GM18498 (cell line): ENCODE data around the gene ETFDH.
"Not testable (repeated sequence)": the region's sequence is repeated elsewhere in the genome, so short reads cannot be mapped to it uniquely, and the experiment has no call there.

Source experiments
- ATAC-seq: cut with Tn5 transposase; IDR thresholded peaks from one replicate; pipeline ENCODE4 v1.9.1; 2021; ENCODE audit warnings: mild to moderate bottlenecking, moderate library complexity; ENCODE audit not compliant: unreplicated experiment

The ETFDH gene

GRCh38 chr4:158676076-158676475 lies 4.0 kb downstream of the ETFDH start:
- ATAC-seq = no peak

DNA sequence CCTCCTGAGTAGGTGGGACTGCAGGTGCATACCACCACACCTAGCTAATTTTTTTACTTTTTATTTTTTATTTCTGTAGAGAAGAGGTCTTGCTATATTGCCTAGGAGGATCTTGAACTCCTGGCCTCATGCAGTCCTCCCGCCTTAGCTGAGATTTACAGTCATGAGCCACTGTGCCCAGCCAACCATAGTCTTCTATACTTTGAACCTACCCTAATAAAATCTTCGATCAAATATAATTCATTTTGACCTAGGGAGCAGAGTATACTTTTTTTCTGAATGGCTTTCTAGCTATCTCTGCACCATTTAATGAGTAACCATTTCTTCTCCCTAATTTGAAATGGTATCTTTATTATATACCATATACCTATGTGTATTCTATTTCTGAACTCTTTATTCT lies 6.7 kb downstream of the ETFDH start:
- no peak for ATAC-seq

GRCh38 chr4:158681629-158682028 lies 9.5 kb downstream of the ETFDH start:
- no peak for ATAC-seq

- no peak for ATAC-seq
Observed at GRCh38 chr4:158682066-158682465, 10.0 kb downstream of the ETFDH start.

DNA sequence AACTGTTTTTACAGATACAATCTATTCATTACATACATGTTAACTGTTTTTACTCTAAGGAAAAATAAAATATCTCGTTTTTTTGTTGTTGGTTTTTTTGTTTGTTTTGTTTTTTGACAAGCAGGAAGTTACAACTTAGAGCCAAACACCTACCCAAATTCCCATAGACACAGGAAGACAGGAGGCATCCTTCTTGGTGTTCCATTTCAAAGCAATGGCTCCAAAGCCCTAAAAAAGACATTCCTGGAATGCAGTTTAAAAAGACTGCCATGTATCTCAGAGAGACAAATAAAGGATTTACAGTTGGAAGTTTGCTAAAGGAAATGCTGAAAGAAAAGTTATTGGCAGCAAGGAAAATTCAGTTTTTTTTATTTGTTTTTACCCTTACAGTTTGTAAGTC lies 16.7 kb downstream of the ETFDH start:
- ATAC-seq = no peak

GRCh38 chr4:158704274-158704673 lies 32.2 kb downstream of the ETFDH start:
- ATAC-seq = no peak

GRCh38 chr4:158710814-158711213 lies 38.7 kb downstream of the ETFDH start:
- no peak for ATAC-seq

DNA sequence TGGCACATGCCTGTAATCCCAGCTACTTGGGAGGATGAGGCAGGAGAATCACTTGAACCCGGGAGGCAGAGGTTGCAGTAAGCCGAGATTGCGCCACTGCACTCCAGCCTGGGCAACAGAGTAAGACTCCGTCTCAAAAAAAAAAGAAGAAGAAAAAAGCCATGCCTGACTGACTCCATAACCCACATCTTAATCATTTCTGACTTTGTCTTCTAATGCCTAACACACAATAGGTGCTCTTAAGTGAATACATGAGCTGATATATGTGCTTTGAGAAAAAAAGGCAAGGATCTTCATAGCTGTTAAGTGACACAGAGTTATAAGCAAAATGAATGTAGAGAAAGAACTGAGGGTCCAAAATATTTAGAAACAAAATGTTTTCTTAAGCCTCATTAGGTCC lies 40.5 kb downstream of the ETFDH start:
- not testable (repeated sequence) for ATAC-seq

DNA sequence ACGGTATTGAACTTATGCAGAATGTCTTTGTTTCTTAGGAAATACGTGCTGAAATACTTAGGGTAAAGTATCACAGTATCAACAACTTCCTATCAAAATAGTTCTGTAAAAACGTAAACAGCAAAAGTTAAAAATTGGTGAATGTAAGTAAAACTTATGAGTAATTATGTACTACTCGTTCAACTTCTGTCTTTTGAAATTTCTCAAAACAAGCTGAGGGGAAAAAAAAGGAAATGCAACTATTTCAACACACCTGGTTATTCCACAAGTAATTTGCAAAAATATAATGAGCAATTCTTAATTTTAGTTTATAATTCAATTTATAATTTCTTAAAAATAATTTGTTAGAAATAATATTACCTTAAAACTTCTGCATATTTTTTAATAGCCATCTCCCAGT lies 42.8 kb downstream of the ETFDH start:
- no peak for ATAC-seq

DNA sequence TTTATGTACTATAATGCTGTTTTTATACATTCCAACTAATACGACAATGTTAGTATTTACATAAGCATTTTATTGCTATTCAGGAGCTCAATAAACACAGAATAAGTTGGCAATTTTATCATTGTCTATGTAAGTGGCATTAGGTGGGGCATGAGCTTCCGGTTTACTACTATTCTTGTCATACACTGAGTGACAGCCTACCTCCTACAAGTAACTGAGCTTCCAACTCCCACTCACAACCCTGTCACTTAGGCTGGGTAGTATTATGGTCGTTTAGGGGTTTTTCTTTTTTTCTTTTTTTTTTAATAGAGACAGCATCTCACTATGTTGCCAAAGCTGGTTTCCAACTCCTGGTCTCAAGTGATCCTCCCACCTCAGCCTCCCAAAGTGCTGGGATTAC lies 43.7 kb downstream of the ETFDH start:
- ATAC-seq = no peak

- ATAC-seq = no peak
Observed at GRCh38 chr4:158721680-158722079, 49.6 kb downstream of the ETFDH start.

GRCh38 chr4:158722291-158722916 lies 50.3 kb downstream of the ETFDH start:
- ATAC-seq = peak; percentile 6

DNA sequence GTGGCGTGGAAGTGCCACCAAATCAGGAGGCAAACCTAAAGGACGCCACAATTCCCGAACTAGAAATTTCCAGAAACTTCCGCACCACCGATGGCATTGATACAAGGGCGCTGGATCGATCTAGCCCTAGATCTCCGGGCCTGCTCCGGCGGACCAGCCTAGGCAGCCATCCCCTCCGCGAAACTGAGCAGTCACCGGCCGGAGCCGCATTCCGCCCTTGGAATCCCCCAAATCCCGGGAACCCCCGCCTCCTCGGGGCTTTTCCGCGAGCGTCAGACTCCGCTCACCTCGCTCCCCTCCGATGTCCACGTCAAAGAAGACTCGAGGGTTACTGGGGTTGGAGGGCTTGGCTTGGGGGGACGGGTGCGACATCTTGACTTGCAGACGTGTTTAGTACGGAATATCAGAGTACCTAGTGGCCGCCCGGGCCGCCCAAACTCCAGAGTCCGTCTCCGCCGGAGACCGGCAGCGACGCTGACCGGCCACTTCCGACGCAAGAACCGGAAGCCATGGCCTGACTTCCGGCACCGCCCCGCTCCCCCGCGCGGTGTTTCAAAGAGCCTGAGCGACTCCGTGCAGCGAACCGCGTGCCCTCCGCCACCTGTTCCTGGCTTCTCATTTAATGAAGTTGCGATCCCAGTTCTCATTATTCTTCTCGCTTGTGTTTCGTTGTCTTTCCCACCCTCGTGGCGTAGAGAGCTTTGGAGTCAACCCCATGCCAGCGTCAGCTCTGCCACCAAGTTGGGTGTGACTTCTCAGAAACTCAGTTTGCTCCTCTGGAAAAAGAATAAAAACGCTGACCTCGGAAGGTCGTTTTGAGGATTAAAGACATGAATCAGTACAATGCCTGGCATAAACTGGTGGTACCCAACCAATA lies 51.1 kb downstream of the ETFDH start, which contains the start of gene PPID:
TSS of gene PPID (minus strand) at position 480 of the 877 bp plus-strand sequence. CDS start at position 372, 108 bp downstream.
- peak; percentile 99 for ATAC-seq

GRCh38 chr4:158724637-158725036 lies 52.5 kb downstream of the ETFDH start:
- no peak for ATAC-seq

DNA sequence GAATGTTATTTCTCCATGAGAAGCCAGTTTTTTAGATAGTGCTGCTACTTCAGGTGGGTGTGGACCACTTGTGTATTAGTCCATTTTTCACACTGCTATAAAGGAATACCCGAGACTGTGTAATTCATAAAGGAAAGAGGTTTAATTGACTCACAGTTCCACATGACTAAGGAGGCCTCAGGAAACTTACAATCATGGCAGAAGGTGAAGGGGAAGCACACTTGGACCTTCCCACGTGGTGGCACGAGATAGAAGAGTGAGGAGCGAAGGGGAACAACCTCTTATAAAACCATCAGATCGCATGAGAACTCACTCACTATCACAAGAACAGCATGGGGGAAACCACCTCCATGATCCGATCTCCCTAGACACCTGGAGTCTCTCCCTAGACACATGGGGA lies 54.5 kb downstream of the ETFDH start:
- no peak for ATAC-seq

GRCh38 chr4:158728236-158728635 lies 56.1 kb downstream of the ETFDH start:
- ATAC-seq = no peak

- ATAC-seq = peak; percentile 91
Observed at GRCh38 chr4:158729716-158730559, 57.8 kb downstream of the ETFDH start.

- no peak for ATAC-seq
Observed at GRCh38 chr4:158738866-158739265, 66.8 kb downstream of the ETFDH start.

DNA sequence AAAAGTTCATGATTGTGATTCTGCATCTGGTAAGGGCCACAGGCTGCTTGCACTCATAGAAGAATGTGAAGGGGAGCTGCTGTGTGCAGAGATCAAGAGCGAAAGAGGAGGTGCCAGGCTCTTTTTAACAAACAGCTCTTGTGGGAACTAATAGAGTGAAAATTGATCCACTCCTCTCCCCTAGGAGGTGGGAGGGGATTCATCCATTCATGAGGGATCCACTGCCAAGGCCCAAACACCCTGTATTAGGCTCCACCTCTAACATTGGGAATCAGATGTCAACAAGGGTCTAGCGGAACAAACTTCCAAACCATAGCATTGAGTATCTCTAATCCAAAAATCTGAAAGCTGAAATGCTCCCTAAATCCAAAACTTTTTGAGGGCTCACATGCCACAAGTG lies 67.5 kb downstream of the ETFDH start:
- ATAC-seq = no peak

GRCh38 chr4:158741326-158742021 lies 69.4 kb downstream of the ETFDH start:
- no peak for ATAC-seq

DNA sequence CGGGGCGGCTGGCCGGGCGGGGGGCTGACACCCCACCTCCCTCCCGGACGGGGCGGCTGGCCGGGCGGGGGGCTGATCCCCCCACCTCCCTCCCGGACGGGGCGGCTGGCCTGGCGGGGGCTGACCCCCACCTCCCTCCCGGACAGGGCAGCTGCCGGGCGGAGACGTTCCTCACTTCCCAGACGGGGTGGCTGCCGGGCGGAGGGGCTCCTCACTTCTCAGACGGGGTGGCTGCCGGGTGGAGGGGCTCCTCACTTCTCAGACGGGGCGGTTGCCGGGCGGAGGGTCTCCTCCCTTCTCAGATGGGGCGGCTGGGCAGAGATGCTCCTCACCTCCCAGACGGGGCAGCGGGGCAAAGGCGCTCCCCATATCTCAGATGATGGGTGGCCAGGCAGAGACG lies 74.4 kb downstream of the ETFDH start:
- not testable (repeated sequence) for ATAC-seq
